ENCODE results near the gene ERBB3. TPM values are rescaled to one million over a fixed set of nuclear protein-coding genes. Genes with fewer than 3 reads are reported as not detected.

Gene ERBB3
- 0.35 TPM in 1 of 2 replicates, not detected in the other for total RNA-seq

GRCh38 chr12:56079723-56080555 is at the start of gene ERBB3:
Gene ERBB3, plus strand, starts transcription at chr12:56080165. Its CDS starts 136 bp downstream, at chr12:56080301.

GRCh38 chr12:56041552-56042429 is 38.2 kb upstream of the ERBB3 start, which contains the start of gene RPS26:
Gene RPS26, plus strand, starts transcription at chr12:56041918. Its CDS starts 249 bp downstream, at chr12:56042167.

GRCh38 chr12:56104109-56104814 is 24.3 kb downstream of the ERBB3 start, which contains the start of gene PA2G4:
Gene PA2G4, plus strand, starts transcription at chr12:56104559. Its CDS starts 179 bp downstream, at chr12:56104738.

GRCh38 chr12:56116267-56117081 is 36.5 kb downstream of the ERBB3 start, which contains the start of gene RPL41:
Gene RPL41, plus strand, starts transcription at chr12:56116633.

GRCh38 chr12:56117778-56118687 is 38.1 kb downstream of the ERBB3 start, which contains the start of gene ZC3H10:
Gene ZC3H10, plus strand, starts transcription at chr12:56118266. Its CDS starts 2,297 bp downstream, at chr12:56120563.

GRCh38 chr12:56127888-56128669 is 48.1 kb downstream of the ERBB3 start, which contains the start of gene ESYT1:
Gene ESYT1, plus strand, starts transcription at chr12:56128267. Its CDS starts 53 bp downstream, at chr12:56128320.

GRCh38 chr12:56152132-56152755 is 72.3 kb downstream of the ERBB3 start, which contains the start of gene MYL6B:
Gene MYL6B, plus strand, starts transcription at chr12:56152587. Its CDS starts 1,332 bp downstream, at chr12:56153919.

Other genes starting within 250 kb of the ERBB3 start
- 35.8 and 37.5 TPM in 2 replicates for gene MMP19, start 237.2 kb upstream of the ERBB3 start, total RNA-seq
- gene PYM1, start 152.3 kb upstream of the ERBB3 start, total RNA-seq: 46.4 and 54.8 TPM in 2 replicates
- 19.9 and 32.4 TPM in 2 replicates for gene DGKA, start 149.0 kb upstream of the ERBB3 start, total RNA-seq
- 0.58 and 0.71 TPM in 2 replicates for gene PMEL, start 114.1 kb upstream of the ERBB3 start, total RNA-seq
- 35.3 and 39.8 TPM in 2 replicates for gene CDK2, start 113.3 kb upstream of the ERBB3 start, total RNA-seq
- 58.8 and 63.6 TPM in 2 replicates for gene RAB5B, start 106.1 kb upstream of the ERBB3 start, total RNA-seq
- 21.8 and 43.0 TPM in 2 replicates for gene SUOX, start 82.9 kb upstream of the ERBB3 start, total RNA-seq
- gene IKZF4, start 59.1 kb upstream of the ERBB3 start, total RNA-seq: 0.89 and 2.6 TPM in 2 replicates
- gene RPS26, start 38.2 kb upstream of the ERBB3 start, total RNA-seq: 1,394 and 2,798 TPM in 2 replicates
- 199 and 215 TPM in 2 replicates for gene PA2G4, start 24.4 kb downstream of the ERBB3 start, total RNA-seq
- gene RPL41, start 36.5 kb downstream of the ERBB3 start, total RNA-seq: 2,864 and 3,592 TPM in 2 replicates
- 2.6 and 4.8 TPM in 2 replicates for gene ZC3H10, start 38.1 kb downstream of the ERBB3 start, total RNA-seq
- gene ESYT1, start 48.1 kb downstream of the ERBB3 start, total RNA-seq: 240 and 325 TPM in 2 replicates
- gene MYL6B, start 72.4 kb downstream of the ERBB3 start, total RNA-seq: 92.5 and 126 TPM in 2 replicates
- gene MYL6, start 78.2 kb downstream of the ERBB3 start, total RNA-seq: 2,877 and 3,219 TPM in 2 replicates
- gene SMARCC2, start 109.3 kb downstream of the ERBB3 start, total RNA-seq: 30.7 and 32.3 TPM in 2 replicates
- 102 and 109 TPM in 2 replicates for gene RNF41, start 141.8 kb downstream of the ERBB3 start, total RNA-seq
- gene NABP2, start 144.2 kb downstream of the ERBB3 start, total RNA-seq: 60.1 and 75.0 TPM in 2 replicates
- gene SLC39A5, start 149.9 kb downstream of the ERBB3 start, total RNA-seq: not detected in 2 replicates
- 9.2 and 12.4 TPM in 2 replicates for gene ANKRD52, start 178.2 kb downstream of the ERBB3 start, total RNA-seq
- 7.4 and 13.5 TPM in 2 replicates for gene COQ10A, start 186.8 kb downstream of the ERBB3 start, total RNA-seq
- gene CS, start 220.2 kb downstream of the ERBB3 start, total RNA-seq: 141 and 149 TPM in 2 replicates
- 110 and 166 TPM in 2 replicates for gene CNPY2, start 235.8 kb downstream of the ERBB3 start, total RNA-seq